Stimulated activated naive CD8-positive, alpha-beta T cell treated with anti-CD3 and anti-CD28 coated beads, Interleukin-15, Interleukin-2, amounts not matched to agents 100 ng/mL and 50 ng/mL, for 24 hours (primary cell): ENCODE results near the gene PSMB10.
"Not testable (repeated sequence)": the region's sequence is repeated elsewhere in the genome, so short reads cannot be mapped to it uniquely, and the experiment has no call there.

Experiments used
- H3K27ac Mint-ChIP-seq: one replicate; pipeline ENCODE4 v1.8.0; 2021; ENCODE audit warnings: mild to moderate bottlenecking, mixed read lengths
- H3K27me3 Mint-ChIP-seq: one replicate; pipeline ENCODE4 v1.8.0; 2021; ENCODE audit warnings: mixed read lengths
- H3K36me3 Mint-ChIP-seq: one replicate; pipeline ENCODE4 v1.8.0; 2021; ENCODE audit warnings: low read depth, mixed read lengths
- H3K4me1 Mint-ChIP-seq: one replicate; pipeline ENCODE4 v1.8.0; 2021; ENCODE audit warnings: low read depth, mixed read lengths
- H3K4me3 Mint-ChIP-seq: one replicate; pipeline ENCODE4 v1.8.0; 2021; ENCODE audit warnings: mild to moderate bottlenecking, mixed read lengths
- H3K9me3 Mint-ChIP-seq: one replicate; pipeline ENCODE4 v1.8.0; 2021; ENCODE audit warnings: mixed read lengths

PSMB10 gene

DNA sequence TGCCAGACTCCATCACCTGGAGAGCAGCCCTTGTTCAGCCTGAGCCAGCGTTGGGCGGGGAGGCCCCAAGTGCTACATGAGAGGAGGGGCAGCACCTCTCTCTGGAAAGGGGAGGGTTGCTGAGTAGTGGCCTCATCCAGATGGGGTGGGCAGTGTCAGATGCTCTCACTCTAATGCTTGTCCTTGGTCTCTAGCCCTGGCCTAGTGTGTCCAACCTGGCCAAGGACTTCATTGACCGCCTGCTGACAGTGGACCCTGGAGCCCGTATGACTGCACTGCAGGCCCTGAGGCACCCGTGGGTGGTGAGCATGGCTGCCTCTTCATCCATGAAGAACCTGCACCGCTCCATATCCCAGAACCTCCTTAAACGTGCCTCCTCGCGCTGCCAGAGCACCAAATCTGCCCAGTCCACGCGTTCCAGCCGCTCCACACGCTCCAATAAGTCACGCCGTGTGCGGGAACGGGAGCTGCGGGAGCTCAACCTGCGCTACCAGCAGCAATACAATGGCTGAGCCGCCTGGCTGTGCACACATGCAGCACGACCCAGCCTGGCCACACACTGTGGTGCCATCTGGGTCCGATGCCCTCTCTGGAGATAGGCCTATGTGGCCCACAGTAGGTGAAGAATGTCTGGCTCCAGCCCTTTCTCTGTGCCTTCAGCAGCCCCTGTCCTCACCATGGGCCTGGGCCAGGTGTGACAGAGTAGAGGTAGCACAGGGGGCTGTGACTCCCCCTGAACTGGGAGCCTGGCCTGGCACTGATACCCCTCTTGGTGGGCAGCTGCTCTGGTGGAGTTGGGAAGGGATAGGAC, 9.3 kb downstream of the PSMB10 start:
- peaks cover 6% of the 10 kb centered on the region for H3K4me1 Mint-ChIP-seq
- H3K9me3 Mint-ChIP-seq, result no peaks in the 10 kb centered on the region
- no peak overlapping the region for H3K4me3 Mint-ChIP-seq
- H3K36me3 Mint-ChIP-seq, result peaks cover 7% of the 10 kb centered on the region
- no peaks in the 10 kb centered on the region for H3K27me3 Mint-ChIP-seq
- no peak overlapping the region for H3K27ac Mint-ChIP-seq

GRCh38 chr16:67926181-67926750, 10.4 kb downstream of the PSMB10 start:
- Mint-ChIP-seq H3K4me1 (peaks cover 17% of the 10 kb centered on the region), H3K36me3 (peaks cover 3% of the 10 kb centered on the region), H3K27me3 (no peaks in the 10 kb centered on the region), H3K9me3 (no peaks in the 10 kb centered on the region), H3K4me3 (no peak overlapping the region), H3K27ac (no peak overlapping the region)

- no peaks in the 10 kb centered on the region for H3K27me3 Mint-ChIP-seq
- no peak overlapping the region for H3K27ac Mint-ChIP-seq
- H3K36me3 Mint-ChIP-seq, result no peaks in the 10 kb centered on the region
- no peaks in the 10 kb centered on the region for H3K9me3 Mint-ChIP-seq
- H3K4me1 Mint-ChIP-seq, result peaks cover 22% of the 10 kb centered on the region
- no peak overlapping the region for H3K4me3 Mint-ChIP-seq
These were observed 12.3 kb downstream of the PSMB10 start for GRCh38 chr16:67924140-67924906.

GRCh38 chr16:67923414-67924116, 13.1 kb downstream of the PSMB10 start:
- H3K36me3 Mint-ChIP-seq, result no peaks in the 10 kb centered on the region
- peaks cover 22% of the 10 kb centered on the region for H3K4me1 Mint-ChIP-seq
- H3K27ac Mint-ChIP-seq, result peak overlapping the region; percentile 61
- no peaks in the 10 kb centered on the region for H3K27me3 Mint-ChIP-seq
- H3K9me3 Mint-ChIP-seq, result no peaks in the 10 kb centered on the region
- H3K4me3 Mint-ChIP-seq, result no peak overlapping the region

DNA sequence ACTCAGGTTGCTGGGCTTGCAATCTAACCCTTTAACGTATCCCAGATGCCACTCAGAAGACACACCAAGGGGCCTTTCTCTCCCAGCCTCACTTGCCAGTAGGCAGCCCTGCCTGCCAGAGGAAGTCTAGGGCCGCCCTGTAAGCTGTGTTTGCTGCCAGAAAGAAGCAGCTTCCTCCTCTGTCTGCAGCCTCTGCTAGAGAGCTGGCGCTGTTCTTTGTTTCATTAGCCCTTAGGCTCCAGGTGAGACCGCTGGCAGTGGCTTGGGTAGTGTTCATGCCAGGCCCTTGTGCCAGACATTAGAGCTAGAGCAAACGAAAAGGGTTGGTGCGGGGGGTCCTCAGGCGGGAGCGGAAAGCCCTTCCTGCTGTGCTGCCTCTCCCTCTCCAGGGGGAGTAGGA, 13.9 kb downstream of the PSMB10 start:
- Mint-ChIP-seq H3K27ac (no peak overlapping the region), H3K9me3 (no peaks in the 10 kb centered on the region), H3K36me3 (no peaks in the 10 kb centered on the region), H3K4me1 (peaks cover 29% of the 10 kb centered on the region), H3K4me3 (no peak overlapping the region), H3K27me3 (no peaks in the 10 kb centered on the region)

DNA sequence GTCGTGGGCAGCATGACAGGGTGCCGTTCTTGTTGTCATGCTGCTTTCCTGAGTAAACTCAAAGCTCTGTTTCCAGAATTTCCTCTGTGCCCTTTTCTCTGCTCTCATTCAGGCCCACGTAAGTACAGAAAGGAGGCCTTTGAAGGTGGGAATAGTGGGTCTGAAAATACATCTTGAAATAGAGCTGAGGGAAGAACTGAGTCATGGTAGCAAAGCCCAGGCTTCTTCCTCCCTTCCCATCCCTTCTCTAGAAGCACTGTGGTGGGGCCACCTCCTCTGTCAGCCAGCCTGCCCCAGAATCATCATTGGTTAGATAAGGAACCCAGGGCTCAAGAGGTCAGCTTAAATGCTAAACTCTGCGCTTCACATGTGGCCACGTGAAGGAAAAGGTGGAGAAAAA, 14.4 kb downstream of the PSMB10 start:
- H3K4me3 Mint-ChIP-seq, result peak overlapping the region; percentile 36
- no peaks in the 10 kb centered on the region for H3K27me3 Mint-ChIP-seq
- H3K36me3 Mint-ChIP-seq, result no peaks in the 10 kb centered on the region
- H3K9me3 Mint-ChIP-seq, result no peaks in the 10 kb centered on the region
- peaks cover 34% of the 10 kb centered on the region for H3K4me1 Mint-ChIP-seq
- H3K27ac Mint-ChIP-seq, result peak overlapping the region; percentile 87

- Mint-ChIP-seq H3K27ac (no peak overlapping the region), H3K9me3 (no peaks in the 10 kb centered on the region)
These were observed 16.9 kb downstream of the PSMB10 start for GRCh38 chr16:67919622-67920221.

GRCh38 chr16:67917852-67918236, 18.8 kb downstream of the PSMB10 start:
- Mint-ChIP-seq H3K4me3 (no peak overlapping the region), H3K36me3 (peaks cover 5% of the 10 kb centered on the region), H3K9me3 (no peaks in the 10 kb centered on the region), H3K27ac (peak overlapping the region; percentile 84), H3K4me1 (peaks cover 35% of the 10 kb centered on the region), H3K27me3 (no peaks in the 10 kb centered on the region)

More at GRCh38 chr16:67919622-67920221, 16.9 kb downstream of the PSMB10 start:
- Mint-ChIP-seq H3K27me3 (no peaks in the 10 kb centered on the region), H3K4me1 (peaks cover 35% of the 10 kb centered on the region), H3K36me3 (peaks cover 5% of the 10 kb centered on the region), H3K4me3 (no peak overlapping the region)

GRCh38 chr16:67917140-67917851, 19.4 kb downstream of the PSMB10 start:
- peaks cover 29% of the 10 kb centered on the region for H3K4me1 Mint-ChIP-seq
- H3K27ac Mint-ChIP-seq, result peak overlapping the region; percentile 84
- no peaks in the 10 kb centered on the region for H3K27me3 Mint-ChIP-seq
- H3K36me3 Mint-ChIP-seq, result peaks cover 5% of the 10 kb centered on the region
- H3K4me3 Mint-ChIP-seq, result no peak overlapping the region
- H3K9me3 Mint-ChIP-seq, result no peaks in the 10 kb centered on the region

GRCh38 chr16:67915831-67916723, 20.6 kb downstream of the PSMB10 start:
- no peak overlapping the region for H3K27ac Mint-ChIP-seq
- H3K9me3 Mint-ChIP-seq, result no peaks in the 10 kb centered on the region
- peaks cover 17% of the 10 kb centered on the region for H3K4me1 Mint-ChIP-seq
- H3K36me3 Mint-ChIP-seq, result peaks cover 10% of the 10 kb centered on the region
- H3K27me3 Mint-ChIP-seq, result no peaks in the 10 kb centered on the region
- no peak overlapping the region for H3K4me3 Mint-ChIP-seq

- H3K36me3 Mint-ChIP-seq, H3K27me3 Mint-ChIP-seq, H3K27ac Mint-ChIP-seq, H3K4me3 Mint-ChIP-seq, H3K9me3 Mint-ChIP-seq: not testable (repeated sequence)
- peaks cover 18% of the 10 kb centered on the region for H3K4me1 Mint-ChIP-seq
These were observed 21.2 kb downstream of the PSMB10 start for GRCh38 chr16:67915496-67915769.

DNA sequence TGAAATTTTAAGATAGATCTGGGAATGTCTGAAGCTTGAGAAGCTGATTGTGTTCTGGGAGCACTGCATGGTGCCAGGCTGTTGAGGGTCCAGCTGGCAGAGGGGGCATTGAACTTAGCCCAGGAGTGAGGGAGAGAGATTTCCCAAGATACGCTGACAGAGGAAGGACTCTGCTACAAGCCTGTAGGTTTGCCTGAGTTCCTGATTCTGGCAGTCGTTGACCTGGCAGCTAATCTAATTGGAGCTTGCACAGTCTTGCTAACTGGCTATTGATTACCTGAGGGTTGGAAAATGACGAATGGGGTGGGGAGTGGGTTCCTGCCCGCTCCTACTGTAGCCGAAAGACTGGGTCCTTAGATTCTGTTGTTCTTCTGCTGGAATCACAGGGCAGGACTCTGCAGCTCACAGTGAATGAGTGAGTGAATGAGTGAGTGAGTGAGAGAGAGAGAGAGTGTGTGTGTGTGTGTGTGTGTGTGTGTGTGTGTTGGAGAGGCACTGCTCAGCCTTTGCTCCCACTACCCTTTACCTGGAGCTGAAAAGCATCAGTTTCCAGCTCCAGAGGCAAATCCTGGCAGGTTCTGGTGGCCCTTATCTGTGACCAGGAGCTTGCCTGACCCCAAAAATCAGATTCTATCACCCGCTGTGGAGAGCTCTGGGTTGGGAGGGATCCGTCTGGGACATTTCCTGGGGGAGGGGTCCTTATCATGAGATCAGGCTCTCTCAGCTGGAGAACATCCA, 21.7 kb downstream of the PSMB10 start:
- no peaks in the 10 kb centered on the region for H3K9me3 Mint-ChIP-seq
- H3K36me3 Mint-ChIP-seq, result peaks cover 13% of the 10 kb centered on the region
- H3K27me3 Mint-ChIP-seq, result no peaks in the 10 kb centered on the region
- H3K4me1 Mint-ChIP-seq, result peaks cover 23% of the 10 kb centered on the region
- no peak overlapping the region for H3K27ac Mint-ChIP-seq
- H3K4me3 Mint-ChIP-seq, result no peak overlapping the region

- no peak overlapping the region for H3K4me3 Mint-ChIP-seq
- no peaks in the 10 kb centered on the region for H3K9me3 Mint-ChIP-seq
- no peaks in the 10 kb centered on the region for H3K27me3 Mint-ChIP-seq
- peaks cover 25% of the 10 kb centered on the region for H3K4me1 Mint-ChIP-seq
- H3K36me3 Mint-ChIP-seq, result peaks cover 9% of the 10 kb centered on the region
- H3K27ac Mint-ChIP-seq, result peak overlapping the region; percentile 1
These were observed 26.5 kb downstream of the PSMB10 start for GRCh38 chr16:67910158-67910557.
